Esophagus muscularis mucosa (tissue), 3 donors: ENCODE measurements around the gene SDS.

Source experiments
- POLR2A ChIP-seq: fragments of 450-650 bp; IDR thresholded peaks from one replicate; pipeline ENCODE4 v1.6.1; 2017; ENCODE audit warnings: antibody characterized with exemption, moderate library complexity, mild to moderate bottlenecking, low read depth
- POLR2AphosphoS5 ChIP-seq, 2 donors: sonication (generic); formaldehyde crosslinking; IDR thresholded peaks; one replicate each; pipeline ENCODE4 v1.6.1; 2017; ENCODE audit warnings: antibody characterized with exemption in 2 of 2
- TF ChIP-seq, protein P1 (sequence below), 3 experiments: fragments of 200-600 bp in 2 of 3; fragments of 450-650 bp in 1 of 3; sonication (generic) in 2 of 3; IDR thresholded peaks; one replicate each; pipeline ENCODE4 v1.5.1; 2017 to 2019; ENCODE audit warnings: antibody characterized with exemption in 3 of 3, mild to moderate bottlenecking in 2 of 3, moderate library complexity in 1 of 3

GRCh38 chr12:113439606-113440030 lies 35.9 kb upstream of the SDS start:
- TF ChIP-seq, protein P1, sequence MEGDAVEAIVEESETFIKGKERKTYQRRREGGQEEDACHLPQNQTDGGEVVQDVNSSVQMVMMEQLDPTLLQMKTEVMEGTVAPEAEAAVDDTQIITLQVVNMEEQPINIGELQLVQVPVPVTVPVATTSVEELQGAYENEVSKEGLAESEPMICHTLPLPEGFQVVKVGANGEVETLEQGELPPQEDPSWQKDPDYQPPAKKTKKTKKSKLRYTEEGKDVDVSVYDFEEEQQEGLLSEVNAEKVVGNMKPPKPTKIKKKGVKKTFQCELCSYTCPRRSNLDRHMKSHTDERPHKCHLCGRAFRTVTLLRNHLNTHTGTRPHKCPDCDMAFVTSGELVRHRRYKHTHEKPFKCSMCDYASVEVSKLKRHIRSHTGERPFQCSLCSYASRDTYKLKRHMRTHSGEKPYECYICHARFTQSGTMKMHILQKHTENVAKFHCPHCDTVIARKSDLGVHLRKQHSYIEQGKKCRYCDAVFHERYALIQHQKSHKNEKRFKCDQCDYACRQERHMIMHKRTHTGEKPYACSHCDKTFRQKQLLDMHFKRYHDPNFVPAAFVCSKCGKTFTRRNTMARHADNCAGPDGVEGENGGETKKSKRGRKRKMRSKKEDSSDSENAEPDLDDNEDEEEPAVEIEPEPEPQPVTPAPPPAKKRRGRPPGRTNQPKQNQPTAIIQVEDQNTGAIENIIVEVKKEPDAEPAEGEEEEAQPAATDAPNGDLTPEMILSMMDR (IDR thresholded peaks at IDR 0.05) = peak in 2 of 3 experiments; percentile 33 to 52
- TF ChIP-seq POLR2AphosphoS5 (IDR thresholded peaks at IDR 0.05) = no peak
- no peak for TF ChIP-seq POLR2A
